ENCODE measurements around the gene RNF121.

Gene RNF121

DNA sequence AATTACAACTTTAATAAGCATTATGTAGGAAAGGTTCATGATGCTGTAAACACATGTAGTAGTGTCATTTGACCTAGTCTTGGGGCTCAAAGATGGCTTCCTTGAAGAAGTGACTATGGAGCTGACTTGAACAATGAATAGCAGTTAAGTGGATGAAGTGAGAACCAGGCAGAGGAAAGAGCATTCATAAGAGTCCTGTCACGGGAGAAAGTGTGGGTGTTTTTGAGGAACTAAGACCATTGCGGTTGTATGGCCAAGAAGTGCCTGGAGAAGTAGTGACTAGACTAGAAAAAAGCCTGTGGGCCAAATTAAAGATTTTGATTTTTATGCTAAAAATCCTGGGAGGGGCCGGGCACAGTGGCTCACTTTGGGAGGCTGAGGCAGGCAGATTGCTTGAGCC, 62.6 kb downstream of the RNF121 start:
- DNase-seq: no peak

DNA sequence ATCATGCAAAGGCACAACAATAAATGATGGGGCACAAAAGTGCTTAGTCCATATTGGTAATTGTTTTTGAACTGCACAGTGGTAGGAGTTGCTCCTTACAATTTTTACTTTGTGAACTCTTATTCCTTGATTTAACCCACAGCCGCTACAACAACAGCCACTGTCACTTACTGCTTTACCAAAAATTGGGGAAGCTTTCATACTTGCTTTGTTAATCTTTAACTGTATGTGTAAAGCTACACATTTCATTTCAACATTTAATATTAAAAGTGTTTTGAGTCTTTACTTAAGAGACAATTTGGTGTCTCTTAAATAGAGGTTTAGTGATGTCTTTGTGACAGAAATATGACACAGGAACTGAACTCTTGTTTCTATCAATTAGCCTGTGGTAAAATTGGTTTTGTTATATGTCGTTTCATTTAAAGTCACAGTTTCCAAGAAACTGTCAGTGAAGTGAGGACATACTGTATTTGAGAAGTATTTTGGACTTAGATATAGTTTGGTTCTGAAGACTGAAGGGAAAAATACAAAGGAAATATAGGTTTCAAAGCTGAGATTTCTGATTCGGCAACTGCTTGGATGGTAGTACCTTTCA, 63.4 kb downstream of the RNF121 start:
- DNase-seq: no peak

DNA sequence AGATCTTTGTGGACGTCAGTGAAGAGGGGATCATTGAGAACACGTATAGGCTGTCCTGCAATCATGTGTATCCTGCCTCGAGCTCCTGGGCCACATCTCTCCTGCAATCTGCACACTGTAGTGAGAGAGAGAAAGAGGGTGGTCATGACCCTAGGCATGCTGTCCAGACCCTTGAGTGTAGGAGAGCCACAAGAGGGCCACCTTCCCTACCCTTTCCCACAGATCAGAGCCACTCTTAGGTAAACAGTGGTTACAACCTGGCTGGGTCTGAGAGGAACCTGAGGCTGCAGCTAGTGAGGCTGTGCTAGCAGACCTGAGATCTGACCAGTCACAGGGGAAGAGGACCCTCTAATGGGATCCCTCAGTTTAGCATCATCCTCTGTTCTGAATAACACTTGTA, 65.9 kb downstream of the RNF121 start:
- no peak for DNase-seq

DNA sequence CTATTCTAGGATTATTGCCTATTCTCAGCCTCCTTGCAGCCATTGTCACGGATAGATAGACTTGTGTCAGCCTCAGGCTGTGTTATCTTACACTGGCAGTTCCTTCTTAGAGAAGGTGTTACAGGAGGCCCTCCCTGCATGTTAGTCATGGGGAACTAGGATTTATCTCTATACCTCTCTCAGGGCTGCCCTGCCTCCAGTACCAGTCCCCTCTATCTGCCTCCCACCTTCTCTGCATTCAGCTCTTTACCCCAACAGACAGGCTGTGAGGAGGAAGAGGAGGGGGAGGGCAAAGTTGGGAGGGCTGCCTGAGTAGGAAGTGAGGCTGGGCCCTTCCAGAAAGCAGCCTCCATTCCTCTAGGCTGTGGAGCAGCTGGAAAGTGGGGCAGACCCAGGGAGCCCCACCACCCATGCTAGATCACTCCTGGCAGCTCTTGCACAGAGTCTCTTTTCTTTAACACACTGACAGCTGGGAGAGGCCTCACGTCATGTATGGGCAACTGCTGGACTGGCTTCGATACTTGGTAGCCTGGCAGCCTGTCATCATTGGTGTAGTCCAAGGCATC, 67.0 kb downstream of the RNF121 start:
- no peak for DNase-seq

- DNase-seq: no peak
Measured at GRCh38 chr11:71996517-71996916, 67.7 kb downstream of the RNF121 start.

- DNase-seq: no peak
Measured at GRCh38 chr11:71996946-71997345, 68.1 kb downstream of the RNF121 start.

DNA sequence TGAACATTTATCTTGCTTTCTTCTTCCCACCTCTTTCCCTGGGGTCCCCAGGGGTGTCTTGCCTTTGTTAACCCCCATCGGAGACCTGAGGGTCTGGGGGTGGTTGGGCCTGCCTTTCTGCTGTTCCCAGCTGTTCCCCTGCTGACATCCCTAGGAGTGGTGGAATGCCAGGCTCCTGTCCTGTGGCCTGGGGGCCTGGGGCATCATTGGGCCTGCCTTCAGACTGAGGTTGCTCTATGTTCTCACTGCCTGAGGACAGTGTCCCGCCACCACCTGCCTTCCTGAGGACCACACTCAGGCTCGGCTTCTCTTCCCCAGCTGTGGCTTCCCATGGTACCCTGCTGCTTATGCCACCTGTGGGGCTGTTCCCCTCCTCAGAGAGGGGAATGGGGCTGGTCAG, 68.7 kb downstream of the RNF121 start:
- DNase-seq: no peak

DNA sequence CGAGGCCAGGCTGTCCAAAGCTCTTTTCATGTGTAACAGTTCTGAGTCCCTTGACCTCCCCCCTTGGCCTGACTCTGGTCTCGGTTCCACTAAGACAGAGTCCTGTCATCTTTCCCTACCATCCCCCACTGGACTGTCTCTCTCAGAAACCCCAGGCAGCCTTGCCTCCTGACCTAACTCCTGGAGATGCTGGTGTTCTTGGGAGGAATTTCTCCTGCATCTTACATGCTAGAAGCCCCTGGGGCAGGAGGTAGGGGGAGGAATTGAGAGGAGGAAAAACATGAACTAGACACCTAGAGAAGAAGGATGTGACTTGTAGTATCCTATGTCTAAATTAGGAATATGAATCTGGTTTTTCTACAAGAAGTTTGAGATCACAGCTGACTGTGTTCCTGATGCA, 69.2 kb downstream of the RNF121 start:
- DNase-seq: no peak

- DNase-seq: no peak
Measured at GRCh38 chr11:71998649-71999310, 69.9 kb downstream of the RNF121 start, which contains the start of gene IL18BP. Gene IL18BP, plus strand, starts transcription at chr11:71998909. Its CDS starts 1,076 bp downstream, at chr11:71999985.

DNA sequence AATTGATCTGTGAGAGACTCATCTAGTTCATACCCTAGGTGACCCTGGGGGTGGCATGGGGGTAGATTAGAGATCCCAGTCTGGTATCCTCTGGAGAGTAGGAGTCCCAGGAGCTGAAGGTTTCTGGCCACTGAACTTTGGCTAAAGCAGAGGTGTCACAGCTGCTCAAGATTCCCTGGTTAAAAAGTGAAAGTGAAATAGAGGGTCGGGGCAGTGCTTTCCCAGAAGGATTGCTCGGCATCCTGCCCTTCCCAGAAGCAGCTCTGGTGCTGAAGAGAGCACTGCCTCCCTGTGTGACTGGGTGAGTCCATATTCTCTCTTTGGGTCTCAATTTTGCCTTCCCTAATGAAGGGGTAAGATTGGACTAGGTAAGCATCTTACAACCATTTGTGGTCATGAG, 70.5 kb downstream of the RNF121 start:
- DNase-seq: no peak

- no peak for DNase-seq
Measured at GRCh38 chr11:71999798-72000197, 71.0 kb downstream of the RNF121 start.

DNA sequence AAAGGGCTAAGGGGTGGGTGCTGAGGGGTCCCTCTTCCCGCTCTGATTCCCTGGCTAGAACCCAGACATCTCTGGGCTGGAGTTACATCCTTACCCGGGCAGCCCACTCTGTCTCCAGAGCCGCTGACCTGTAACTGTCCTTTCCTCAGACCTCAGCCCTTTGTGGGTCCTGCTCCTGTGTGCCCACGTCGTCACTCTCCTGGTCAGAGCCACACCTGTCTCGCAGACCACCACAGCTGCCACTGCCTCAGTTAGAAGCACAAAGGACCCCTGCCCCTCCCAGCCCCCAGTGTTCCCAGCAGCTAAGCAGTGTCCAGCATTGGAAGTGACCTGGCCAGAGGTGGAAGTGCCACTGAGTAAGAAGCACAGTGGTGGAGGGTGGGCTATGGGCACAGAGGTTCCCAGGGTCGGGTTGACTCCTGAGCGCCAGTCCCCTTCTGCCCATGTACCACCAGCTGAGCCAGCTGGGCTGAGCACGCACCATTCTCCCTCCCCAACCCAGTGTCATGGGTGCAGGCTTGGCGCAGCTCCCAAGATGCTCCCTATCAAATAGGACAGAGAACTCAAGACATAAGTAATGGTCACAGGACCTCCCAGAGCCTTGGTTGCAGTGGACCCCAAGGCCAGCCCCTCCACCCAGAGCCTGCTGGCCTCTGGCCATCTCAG, 71.5 kb downstream of the RNF121 start:
- DNase-seq: no peak

DNA sequence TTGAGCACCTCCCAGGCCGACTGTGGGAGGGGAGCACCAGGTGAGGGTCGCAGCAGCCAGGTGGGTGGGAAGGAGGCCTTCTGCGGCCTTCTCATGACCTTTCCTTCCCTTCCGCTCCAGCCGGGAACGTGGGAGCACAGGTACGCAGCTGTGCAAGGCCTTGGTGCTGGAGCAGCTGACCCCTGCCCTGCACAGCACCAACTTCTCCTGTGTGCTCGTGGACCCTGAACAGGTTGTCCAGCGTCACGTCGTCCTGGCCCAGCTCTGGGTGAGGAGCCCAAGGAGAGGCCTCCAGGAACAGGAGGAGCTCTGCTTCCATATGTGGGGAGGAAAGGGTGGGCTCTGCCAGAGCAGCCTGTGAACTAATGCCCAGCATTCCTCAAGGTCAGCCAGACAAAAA, 72.4 kb downstream of the RNF121 start:
- no peak for DNase-seq

DNA sequence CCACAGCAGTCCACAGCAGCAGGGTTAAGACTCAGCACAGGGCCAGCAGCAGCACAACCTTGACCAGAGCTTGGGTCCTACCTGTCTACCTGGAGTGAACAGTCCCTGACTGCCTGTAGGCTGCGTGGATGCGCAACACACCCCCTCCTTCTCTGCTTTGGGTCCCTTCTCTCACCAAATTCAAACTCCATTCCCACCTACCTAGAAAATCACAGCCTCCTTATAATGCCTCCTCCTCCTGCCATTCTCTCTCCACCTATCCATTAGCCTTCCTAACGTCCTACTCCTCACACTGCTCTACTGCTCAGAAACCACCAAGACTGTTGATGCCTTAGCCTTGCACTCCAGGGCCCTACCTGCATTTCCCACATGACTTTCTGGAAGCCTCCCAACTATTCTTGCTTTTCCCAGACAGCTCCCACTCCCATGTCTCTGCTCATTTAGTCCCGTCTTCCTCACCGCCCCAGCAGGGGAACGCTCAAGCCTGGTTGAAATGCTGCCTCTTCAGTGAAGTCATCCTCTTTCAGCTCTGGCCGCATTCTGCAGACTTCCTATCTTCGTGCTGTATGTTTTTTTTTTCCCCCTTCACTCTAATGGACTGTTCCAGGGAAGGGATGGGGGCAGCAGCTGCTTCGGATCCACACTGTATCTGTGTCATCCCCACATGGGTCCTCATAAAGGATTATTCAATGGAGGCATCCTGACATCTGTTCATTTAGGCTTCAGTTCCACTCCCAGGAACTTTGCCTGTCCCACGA, 73.2 kb downstream of the RNF121 start:
- DNase-seq: no peak

DNA sequence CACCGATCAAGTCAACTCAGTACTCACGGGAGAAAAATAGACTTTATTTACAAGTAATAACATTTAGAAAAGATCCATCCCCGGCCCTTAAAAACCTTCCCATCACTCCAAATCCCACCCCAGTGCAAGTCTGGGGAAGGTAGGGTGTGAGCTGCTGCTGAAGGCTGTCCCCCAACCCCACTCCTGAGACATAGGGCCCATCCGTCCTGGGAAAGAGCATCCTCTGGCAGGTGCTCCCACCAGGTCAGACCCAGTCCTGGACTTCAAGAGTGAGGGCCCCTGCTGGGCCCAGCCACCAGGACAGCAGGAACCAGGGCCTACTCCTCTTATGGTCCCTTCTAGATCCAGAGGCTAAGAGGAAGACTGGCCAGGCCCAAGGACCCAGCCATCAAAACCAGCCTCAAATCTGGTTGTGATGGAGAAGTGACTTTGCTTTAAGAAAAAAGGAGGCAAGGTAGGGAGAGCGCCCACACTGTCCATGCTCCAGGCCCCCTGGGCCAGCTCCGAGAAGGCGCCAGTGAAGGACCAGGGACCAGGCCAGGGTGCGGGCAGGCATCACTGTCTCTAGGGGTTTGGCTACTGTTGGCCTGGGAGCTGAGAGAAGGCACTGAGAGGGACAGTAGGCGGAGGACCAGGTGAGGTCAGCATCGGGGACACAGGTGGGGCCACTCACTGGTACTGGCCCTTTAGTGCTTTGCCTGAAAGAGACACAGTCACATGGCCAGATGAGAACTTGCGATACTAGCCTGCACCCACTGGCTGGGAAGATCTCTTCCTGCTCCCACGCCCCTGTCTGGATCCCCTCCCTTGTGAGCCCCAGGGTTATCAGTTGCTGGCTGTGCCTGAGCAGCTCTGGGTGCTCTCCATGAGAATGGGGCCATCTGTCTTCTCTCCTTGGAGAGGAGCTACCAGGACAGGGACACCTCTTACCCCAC, 74.3 kb downstream of the RNF121 start:
- DNase-seq: no peak

GRCh38 chr11:72003776-72004171, 74.9 kb downstream of the RNF121 start:
- no peak for DNase-seq

GRCh38 chr11:72004515-72005346, 75.9 kb downstream of the RNF121 start:
- DNase-seq: no peak

DNA sequence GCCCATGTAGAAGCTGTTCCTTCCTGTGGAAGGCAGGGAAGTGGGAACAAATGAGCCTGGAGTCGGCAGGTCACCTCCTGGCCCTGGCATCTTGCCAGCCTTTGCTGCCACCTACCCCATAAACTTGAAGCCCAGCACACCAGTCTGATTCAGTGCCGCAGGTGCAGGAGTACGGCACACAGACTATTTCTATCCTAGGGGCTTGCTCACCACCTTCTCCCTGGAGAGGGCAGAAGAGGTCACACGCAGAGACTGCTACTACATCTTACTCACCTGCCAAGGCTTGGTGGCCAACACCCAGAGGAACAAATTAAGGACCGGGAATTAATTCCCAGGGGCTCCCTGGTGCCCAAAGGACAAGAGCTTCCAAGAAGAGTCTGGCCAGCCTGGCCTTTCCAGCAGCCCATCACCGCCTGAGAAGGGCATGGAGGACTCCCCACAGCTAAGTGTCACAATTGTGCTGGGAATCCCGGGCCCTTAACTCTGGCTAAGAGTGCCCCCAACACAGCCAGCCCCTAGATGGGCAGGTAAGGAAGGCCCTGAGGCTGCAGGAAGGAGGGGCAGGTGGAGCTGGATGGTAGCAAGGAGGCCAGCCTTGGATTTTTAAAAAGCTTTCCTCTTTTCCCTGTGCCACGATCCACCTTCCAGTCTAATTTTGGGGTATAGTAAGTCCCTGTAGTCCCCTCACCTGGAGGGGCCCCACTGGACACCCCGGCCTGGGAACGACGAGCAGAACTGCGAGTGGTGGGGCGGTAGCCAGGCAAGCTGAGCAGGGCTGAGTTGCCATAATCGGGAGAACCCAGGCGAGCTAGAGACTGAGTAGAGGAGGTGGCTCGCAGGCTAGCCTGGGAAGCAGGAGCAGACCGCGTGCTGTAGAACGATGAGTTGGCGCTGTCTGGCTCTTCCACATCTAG, 76.8 kb downstream of the RNF121 start:
- DNase-seq: no peak

- no peak for DNase-seq
Measured at GRCh38 chr11:72006309-72007088, 77.7 kb downstream of the RNF121 start.
